Transverse colon (tissue), 4 donors: ENCODE measurements around the gene CTBP2.

ENCODE experiments used
- EP300 ChIP-seq: sonication (generic); formaldehyde crosslinking; IDR thresholded peaks from one replicate; pipeline ENCODE4 v1.6.1; 2017; ENCODE audit warnings: antibody characterized with exemption, low read depth
- POLR2A ChIP-seq: fragments of 450-650 bp; IDR thresholded peaks from one replicate; pipeline ENCODE4 v1.6.1; 2016; ENCODE audit warnings: antibody characterized with exemption, mild to moderate bottlenecking, moderate library complexity
- POLR2AphosphoS5 ChIP-seq, 3 donors: sonication (generic); formaldehyde crosslinking; IDR thresholded peaks; one replicate each; pipeline ENCODE4 v1.6.1; 2016; ENCODE audit warnings: antibody characterized with exemption in 3 of 3
- TF ChIP-seq, protein P1 (sequence below), 5 experiments: fragments of 200-600 bp in 3 of 5; fragments of 450-650 bp in 2 of 5; sonication (generic) in 3 of 5; IDR thresholded peaks; 1 replicate in 2 of 5; 2 replicates in 3 of 5; pipeline ENCODE4 v1.5.1; 2016 to 2017; ENCODE audit warnings: antibody characterized with exemption in 5 of 5, inconsistent platforms in 3 of 5, mild to moderate bottlenecking in 2 of 5, moderate library complexity in 1 of 5

DNA sequence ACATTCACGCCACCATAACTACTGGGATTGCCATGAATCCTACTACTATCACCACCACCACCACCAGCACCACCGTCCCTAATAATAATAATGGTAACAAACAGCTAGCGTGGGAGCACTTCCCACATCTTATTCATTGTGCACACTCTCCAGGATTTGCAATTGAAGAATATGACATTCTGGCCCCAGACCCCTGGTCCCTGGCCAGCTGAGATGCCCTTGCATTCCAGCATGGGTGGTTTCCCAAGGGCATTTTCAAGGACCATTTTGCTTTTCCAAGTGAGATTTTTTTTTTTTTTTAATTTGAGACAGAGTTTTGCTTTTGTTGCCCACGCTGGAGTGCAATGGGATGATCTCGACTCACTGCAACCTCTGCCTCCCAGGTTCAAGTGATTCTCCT lies 14.7 kb downstream of the CTBP2 start:
- TF ChIP-seq, protein P1, sequence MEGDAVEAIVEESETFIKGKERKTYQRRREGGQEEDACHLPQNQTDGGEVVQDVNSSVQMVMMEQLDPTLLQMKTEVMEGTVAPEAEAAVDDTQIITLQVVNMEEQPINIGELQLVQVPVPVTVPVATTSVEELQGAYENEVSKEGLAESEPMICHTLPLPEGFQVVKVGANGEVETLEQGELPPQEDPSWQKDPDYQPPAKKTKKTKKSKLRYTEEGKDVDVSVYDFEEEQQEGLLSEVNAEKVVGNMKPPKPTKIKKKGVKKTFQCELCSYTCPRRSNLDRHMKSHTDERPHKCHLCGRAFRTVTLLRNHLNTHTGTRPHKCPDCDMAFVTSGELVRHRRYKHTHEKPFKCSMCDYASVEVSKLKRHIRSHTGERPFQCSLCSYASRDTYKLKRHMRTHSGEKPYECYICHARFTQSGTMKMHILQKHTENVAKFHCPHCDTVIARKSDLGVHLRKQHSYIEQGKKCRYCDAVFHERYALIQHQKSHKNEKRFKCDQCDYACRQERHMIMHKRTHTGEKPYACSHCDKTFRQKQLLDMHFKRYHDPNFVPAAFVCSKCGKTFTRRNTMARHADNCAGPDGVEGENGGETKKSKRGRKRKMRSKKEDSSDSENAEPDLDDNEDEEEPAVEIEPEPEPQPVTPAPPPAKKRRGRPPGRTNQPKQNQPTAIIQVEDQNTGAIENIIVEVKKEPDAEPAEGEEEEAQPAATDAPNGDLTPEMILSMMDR (IDR thresholded peaks at IDR 0.05), result no peak
- TF ChIP-seq POLR2A, result no peak
- TF ChIP-seq POLR2AphosphoS5 (IDR thresholded peaks at IDR 0.05), result no peak
- TF ChIP-seq EP300, result no peak
